ENCODE data around the gene PLEKHM1.
"Not testable (repeated sequence)": the region's sequence is repeated elsewhere in the genome, so short reads cannot be mapped to it uniquely, and the experiment has no call there.

Gene PLEKHM1

DNA sequence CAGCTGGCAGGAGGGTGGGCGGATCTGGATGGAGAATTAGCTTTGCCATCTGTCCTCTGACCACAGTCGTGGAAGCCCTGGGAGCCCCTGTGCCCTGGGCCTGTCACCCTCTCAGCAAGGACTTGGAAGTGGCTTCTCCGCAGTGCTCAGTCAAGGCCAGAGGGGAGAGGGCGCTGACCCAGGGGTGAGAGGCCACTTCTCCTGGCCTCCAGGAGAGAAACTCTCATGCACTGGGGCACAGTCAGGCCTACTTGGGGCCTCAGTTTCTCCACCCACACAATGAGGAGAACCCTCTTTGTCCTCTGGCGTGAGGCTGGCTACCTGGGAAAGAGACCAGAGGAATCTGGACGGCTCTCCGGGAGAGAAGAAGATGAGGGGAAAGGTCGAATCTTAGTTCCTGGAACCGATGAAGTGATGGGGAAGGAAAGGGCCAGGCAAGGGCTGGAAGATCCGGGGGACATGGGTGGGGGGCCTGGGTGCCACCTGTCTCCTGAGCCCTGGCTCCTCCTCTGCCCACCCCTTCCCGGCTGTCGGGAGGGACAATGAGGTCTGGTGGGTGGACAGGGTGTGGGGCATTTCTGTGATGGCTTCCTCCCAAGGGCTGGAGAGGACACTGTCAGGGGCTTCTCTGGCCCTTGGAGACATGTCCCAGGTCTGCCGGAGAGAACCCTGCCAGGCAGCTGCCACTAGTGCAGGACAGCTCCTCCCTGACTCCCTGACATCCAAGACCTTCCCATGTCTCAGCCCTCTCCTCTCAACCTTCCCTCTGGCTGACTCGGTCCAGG lies 48.8 kb downstream of the PLEKHM1 start:
- in situ Hi-C loops (cut with HindIII; ENCODE audit: low sequenced_read_pairs): no loop called here

DNA sequence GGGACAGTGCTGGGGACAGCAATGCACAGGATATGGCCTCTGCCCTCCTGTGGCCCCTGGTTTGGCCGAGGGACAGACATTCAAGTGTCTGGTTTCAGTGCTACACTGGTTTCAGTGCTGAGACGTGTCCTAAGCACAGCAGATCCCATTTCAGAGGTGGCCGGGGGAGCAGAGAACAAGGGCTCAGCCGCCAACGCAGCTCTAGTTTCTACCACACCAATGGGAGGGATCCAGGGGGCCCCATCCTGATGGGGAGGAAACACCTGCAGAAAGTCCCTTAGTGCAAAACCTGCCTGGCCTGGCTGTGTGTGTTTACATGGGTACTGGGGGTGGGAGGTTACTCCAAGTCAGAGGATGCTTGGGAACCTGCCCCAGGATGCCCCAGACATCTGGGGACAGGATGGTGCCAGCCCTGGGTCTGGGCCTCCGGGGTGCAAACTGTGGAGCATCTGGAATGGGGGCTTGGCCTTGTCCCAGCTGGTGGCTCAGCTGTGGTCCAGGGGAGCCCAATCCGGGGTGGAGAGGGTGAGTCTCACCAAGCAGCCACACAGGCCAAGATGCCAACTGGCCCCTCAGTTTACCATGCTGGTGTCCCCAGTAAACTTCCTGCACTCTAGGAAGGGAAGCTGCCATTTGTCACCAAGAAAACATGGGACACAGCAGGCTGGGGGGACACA lies 49.5 kb downstream of the PLEKHM1 start:
- in situ Hi-C loops (cut with HindIII; ENCODE audit: low sequenced_read_pairs): not testable (repeated sequence)

GRCh38 chr17:45440161-45440778 lies 50.3 kb downstream of the PLEKHM1 start:
- in situ Hi-C loops (cut with HindIII; ENCODE audit: low sequenced_read_pairs): no loop called here

DNA sequence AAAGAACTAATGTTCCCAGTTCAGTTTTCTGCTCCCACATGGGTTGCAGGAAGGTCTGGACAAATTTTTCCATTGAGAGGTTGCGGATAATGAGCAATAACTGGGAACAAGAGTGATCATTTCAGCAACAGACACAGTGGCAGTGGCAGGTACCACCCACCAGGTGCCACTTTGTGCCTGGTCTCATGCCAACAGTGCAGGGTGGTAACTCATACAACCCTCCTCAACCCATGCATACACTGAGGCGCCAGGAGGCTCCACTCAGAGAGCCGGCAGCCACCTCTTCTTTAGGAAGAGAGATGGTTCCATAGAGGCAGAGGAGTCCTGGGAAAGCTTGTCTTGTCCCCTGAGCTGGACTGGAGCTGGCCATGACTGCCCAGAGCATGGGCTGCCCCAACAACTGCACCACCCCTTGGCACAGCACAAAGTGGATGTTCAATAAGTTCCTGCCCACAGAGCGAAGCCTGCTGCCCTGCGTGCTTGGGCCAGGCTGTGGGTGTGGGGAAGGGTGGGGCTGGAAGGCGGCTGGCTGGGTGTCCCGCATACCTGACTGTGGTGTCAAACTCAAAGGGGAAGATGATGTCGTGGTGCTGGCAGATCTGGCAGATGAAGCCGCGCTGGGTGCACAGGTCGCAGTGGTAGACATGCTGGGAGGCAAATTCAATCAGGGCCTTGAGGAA lies 51.5 kb downstream of the PLEKHM1 start:
- in situ Hi-C loops (cut with HindIII; ENCODE audit: low sequenced_read_pairs): no loop called here

GRCh38 chr17:45437465-45438283 lies 52.8 kb downstream of the PLEKHM1 start:
- in situ Hi-C loops (cut with HindIII; ENCODE audit: low sequenced_read_pairs): no loop called here

GRCh38 chr17:45436625-45437464 lies 53.7 kb downstream of the PLEKHM1 start:
- in situ Hi-C loops (cut with HindIII; ENCODE audit: low sequenced_read_pairs): no loop called here

- in situ Hi-C loops (cut with HindIII; ENCODE audit: low sequenced_read_pairs): no loop called here
Observed at GRCh38 chr17:45436161-45436560, 54.4 kb downstream of the PLEKHM1 start.

DNA sequence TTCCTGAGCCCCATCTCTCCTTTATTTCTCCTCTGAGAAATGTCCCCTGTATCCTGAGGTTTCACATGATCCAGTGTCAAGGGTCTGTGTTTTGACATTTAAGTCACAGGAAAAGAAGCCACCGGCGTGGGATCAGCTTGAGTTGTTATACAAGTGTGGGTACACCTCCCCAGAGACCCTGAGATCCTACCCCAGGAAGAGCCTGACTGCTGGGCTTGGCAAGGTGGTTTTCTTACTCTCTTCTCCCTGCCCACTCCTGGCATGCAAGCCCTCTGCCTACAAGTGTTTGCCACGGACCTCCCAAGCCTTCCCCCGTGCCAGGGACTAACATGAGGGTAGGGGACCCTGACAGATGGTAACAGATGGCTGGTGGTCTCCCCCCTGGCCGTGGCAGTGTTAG lies 55.0 kb downstream of the PLEKHM1 start:
- in situ Hi-C loops (cut with HindIII; ENCODE audit: low sequenced_read_pairs): no loop called here

DNA sequence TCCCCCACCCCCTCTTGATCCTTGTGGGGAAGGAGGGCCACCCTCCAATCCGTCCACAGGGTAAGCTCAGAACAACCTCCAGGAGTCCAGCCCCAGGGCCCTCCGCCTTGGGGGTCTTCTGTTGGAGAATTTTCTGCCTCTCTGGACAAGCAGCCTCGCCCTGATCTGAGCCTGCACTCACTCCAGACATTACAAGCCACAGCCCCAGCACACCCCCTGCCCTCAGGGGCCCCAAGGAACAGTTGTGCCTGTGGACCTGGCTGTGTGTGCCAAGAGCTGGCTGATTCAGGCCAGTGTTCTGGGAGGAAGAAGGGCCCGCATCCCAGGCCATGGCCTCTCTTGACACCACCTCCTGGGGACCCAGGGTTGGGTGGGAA lies 57.4 kb downstream of the PLEKHM1 start:
- in situ Hi-C loops (cut with HindIII; ENCODE audit: low sequenced_read_pairs): no loop called here

GRCh38 chr17:45432405-45433158 lies 57.9 kb downstream of the PLEKHM1 start, which contains the start of gene ARHGAP27:
Gene ARHGAP27 (minus strand): TSS chr17:45432870. CDS start chr17:45430279, 2,591 bp downstream.
- in situ Hi-C loops (cut with HindIII; ENCODE audit: low sequenced_read_pairs): no loop called here

GRCh38 chr17:45431531-45432404 lies 58.8 kb downstream of the PLEKHM1 start:
- in situ Hi-C loops (cut with HindIII; ENCODE audit: low sequenced_read_pairs): no loop called here

DNA sequence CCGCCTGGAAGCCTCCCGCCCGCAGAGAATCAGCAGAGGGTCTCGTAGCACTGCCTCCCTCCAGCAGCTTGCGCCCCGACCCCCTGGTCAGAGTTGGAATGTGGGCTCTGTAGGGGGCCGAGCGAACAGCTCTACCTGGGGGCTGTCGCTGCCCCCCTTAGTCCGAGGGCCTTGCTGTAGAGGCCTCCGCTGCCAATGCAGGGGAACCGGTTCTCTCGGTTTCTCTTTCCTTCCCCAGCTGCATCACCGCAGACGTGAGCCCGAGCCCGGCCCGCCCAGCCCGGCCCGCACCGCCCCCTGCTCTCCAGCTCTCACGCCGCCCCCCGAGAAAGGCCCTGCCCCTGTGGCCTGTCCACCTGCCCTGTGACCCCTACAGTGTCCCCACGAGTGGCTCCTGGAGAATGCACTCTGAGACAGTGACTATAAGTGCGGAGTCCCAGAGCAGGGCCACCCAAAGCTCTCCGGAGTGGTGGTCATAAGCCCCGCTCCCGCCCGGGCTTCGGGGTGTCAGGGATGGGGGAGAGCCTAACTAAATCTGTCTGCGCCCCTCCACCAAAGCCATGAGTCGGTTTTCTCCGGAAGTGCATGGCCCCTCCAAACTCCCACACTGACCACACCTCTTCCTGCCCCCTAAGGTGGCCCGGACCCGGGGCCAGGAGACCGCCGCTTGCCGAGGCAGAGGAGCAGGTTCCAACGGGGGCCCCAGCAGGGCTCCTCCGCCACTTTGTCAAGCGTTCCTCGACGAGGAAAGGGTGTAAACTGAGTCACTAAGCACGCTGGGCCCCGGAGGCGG lies 59.6 kb downstream of the PLEKHM1 start:
- in situ Hi-C loops (cut with HindIII; ENCODE audit: low sequenced_read_pairs): no loop called here

GRCh38 chr17:45430006-45430737 lies 60.3 kb downstream of the PLEKHM1 start:
- in situ Hi-C loops (cut with HindIII; ENCODE audit: low sequenced_read_pairs): no loop called here

DNA sequence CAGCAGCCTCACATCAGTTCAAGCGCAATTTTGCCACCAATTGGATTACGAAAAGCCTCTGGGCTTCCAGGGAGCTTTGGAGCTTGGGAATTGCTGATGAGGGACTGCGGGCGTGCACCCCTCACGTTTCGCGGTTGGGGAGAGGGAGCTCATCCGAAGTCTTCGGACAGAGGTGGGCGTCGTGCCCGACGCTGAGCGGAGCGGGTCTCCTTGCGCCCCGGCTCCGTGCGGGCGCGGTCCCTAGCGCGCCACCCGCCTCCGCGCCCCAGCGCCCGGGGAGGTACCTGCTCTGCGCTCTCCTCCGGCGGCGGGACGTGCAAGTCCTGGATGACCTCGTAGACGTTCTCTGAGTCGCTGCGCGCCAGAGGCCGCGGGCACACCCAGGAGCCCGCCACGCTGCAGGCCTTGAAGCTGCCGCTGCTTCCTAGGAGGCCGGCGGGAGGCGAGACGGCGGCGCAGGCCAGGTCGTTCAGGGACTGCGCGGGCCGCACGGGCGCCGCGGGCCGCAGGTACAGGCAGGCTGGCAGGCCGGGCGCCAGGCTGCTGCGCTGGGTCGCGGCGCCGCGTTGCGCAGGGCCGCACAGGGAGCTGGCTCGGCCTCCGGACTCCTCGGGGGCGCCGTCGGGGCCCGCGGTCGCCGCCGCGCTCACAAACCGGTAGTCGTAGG lies 61.0 kb downstream of the PLEKHM1 start:
- in situ Hi-C loops (cut with HindIII; ENCODE audit: low sequenced_read_pairs): no loop called here

GRCh38 chr17:45428931-45429338 lies 61.6 kb downstream of the PLEKHM1 start:
- in situ Hi-C loops (cut with HindIII; ENCODE audit: low sequenced_read_pairs): no loop called here

DNA sequence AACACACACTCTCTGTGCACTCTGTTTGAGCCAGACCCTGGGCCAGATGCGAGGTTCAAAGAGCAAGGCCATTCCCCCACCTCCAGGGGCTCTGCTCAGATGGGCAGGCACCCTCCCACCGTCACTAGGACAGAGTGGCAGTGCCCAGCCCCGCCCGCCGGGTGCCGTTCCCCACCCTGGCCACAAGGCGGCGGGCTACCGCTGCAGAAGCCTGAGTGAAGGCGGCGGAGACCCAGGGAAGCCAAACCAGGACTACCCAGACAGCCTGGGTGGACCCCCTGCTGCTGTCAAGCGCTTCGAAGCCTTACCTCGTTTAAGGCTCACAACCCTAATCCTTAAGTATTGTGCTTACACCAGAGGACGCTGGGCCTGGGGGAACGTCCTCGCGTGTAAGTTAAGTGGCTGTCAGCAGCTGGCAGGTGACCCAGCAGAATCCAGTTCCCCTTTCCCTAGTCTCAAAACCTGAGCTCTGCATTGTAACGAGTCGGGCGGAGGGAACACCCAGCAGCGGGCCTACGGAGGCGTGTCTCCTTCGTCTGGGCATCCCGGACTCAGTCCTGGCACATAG lies 62.4 kb downstream of the PLEKHM1 start:
- in situ Hi-C loops (cut with HindIII; ENCODE audit: low sequenced_read_pairs): no loop called here

Measured in endothelial cell of hepatic sinusoid (primary cell).